Stomach (tissue), 4 donors: ENCODE results near the gene BAIAP2L2.

Experiments used
- POLR2A ChIP-seq, 4 donors: fragments of 450-650 bp; IDR thresholded peaks; one replicate each; pipeline ENCODE4 v1.6.1; 2016; ENCODE audit warnings: antibody characterized with exemption in 4 of 4, control low read depth in 2 of 4, mild to moderate bottlenecking in 1 of 4, moderate library complexity in 1 of 4
- POLR2AphosphoS5 ChIP-seq, 3 donors: sonication (generic); formaldehyde crosslinking; IDR thresholded peaks; one replicate each; pipeline ENCODE4 v1.6.1; 2016; ENCODE audit warnings: antibody characterized with exemption in 3 of 3
- TF ChIP-seq, protein P1 (sequence below), 7 experiments: fragments of 450-650 bp in 4 of 7; fragments of 200-600 bp in 3 of 7; sonication (generic) in 3 of 7; IDR thresholded peaks; one replicate each; pipeline ENCODE4 v1.5.1; 2016 to 2019; ENCODE audit warnings: antibody characterized with exemption in 7 of 7, control low read depth in 2 of 7, mild to moderate bottlenecking in 1 of 7

DNA sequence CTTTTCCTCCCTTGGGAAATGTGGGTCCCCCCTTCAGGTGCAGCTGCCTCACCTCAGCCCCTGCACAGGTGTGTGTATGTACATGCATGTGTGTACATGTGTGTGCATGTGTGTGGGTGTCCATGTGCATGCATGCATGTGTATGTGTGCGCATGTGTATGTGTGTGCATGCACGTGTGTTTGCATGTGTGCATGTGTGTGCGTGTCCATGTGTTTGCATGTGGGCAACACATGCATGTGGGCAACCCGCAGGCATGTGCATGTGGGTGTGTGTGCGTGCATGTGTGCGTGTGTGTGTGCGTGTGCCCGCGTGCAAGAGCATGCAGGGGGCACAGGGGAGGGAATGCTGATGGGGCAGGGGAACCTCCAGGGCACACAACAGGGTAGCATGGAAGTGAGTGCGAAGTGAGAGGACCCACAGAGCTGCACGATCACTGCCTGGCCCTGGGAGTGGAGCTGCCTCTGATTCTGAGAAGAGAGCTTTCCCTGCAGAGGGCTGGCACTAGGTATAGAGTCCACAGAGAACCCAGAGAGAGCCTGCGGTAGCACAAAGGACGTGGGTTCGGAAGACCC is 14.6 kb upstream of the BAIAP2L2 start:
- TF ChIP-seq, protein P1, sequence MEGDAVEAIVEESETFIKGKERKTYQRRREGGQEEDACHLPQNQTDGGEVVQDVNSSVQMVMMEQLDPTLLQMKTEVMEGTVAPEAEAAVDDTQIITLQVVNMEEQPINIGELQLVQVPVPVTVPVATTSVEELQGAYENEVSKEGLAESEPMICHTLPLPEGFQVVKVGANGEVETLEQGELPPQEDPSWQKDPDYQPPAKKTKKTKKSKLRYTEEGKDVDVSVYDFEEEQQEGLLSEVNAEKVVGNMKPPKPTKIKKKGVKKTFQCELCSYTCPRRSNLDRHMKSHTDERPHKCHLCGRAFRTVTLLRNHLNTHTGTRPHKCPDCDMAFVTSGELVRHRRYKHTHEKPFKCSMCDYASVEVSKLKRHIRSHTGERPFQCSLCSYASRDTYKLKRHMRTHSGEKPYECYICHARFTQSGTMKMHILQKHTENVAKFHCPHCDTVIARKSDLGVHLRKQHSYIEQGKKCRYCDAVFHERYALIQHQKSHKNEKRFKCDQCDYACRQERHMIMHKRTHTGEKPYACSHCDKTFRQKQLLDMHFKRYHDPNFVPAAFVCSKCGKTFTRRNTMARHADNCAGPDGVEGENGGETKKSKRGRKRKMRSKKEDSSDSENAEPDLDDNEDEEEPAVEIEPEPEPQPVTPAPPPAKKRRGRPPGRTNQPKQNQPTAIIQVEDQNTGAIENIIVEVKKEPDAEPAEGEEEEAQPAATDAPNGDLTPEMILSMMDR (IDR thresholded peaks at IDR 0.05), result no peak
- TF ChIP-seq POLR2A (IDR thresholded peaks at IDR 0.05) (no peak), POLR2AphosphoS5 (IDR thresholded peaks at IDR 0.05) (no peak)
